K562 (cell line): ENCODE results near the gene PRODH. TPM values are rescaled to one million over a fixed set of nuclear protein-coding genes. Genes with fewer than 3 reads are reported as not detected.

ENCODE experiments used
- BRF1 ChIP-seq: IDR thresholded peaks from 3 replicates; pipeline ENCODE4 v1.6.1; 2011; ENCODE audit warnings: borderline replicate concordance, mild to moderate bottlenecking; ENCODE audit not compliant: insufficient read length; ENCODE audit errors: extremely low read depth
- CTCF ChIP-seq, 3 experiments: IDR thresholded peaks in 2 of 3; conservative IDR thresholded peaks in 1 of 3; 2 replicates each; pipeline ENCODE4 v1.5.1; 2011 to 2012; ENCODE audit warnings: low read length in 3 of 3, mild to moderate bottlenecking in 3 of 3, control low read depth in 2 of 3, improper control_type of control experiment in 1 of 3, inconsistent platforms in 1 of 3, low read depth in 1 of 3, mixed read lengths in 1 of 3, moderate library complexity in 1 of 3; ENCODE audit not compliant: insufficient read depth in 2 of 3
- ESRRB ChIP-seq: fragments of 250-450 bp; sonication (Bioruptor Pico); IDR thresholded peaks from 2 replicates; pipeline ENCODE4 v1.5.0; 2020; ENCODE audit warnings: mild to moderate bottlenecking, moderate library complexity, borderline replicate concordance
- FUS ChIP-seq: fragments of 200-400 bp; formaldehyde crosslinking; optimal IDR thresholded peaks from 2 replicates; pipeline ENCODE3; 2017; ENCODE audit warnings: low read depth, low read length
- THAP12 ChIP-seq: fragments of 250-450 bp; sonication (Bioruptor Pico); IDR thresholded peaks from 2 replicates; pipeline ENCODE4 v1.9.0; 2021; ENCODE audit warnings: mild to moderate bottlenecking, inconsistent platforms
- USF1 ChIP-seq: sonication (generic); formaldehyde crosslinking; IDR thresholded peaks from 2 replicates; pipeline ENCODE4 v1.9.0; 2022; ENCODE audit warnings: mild to moderate bottlenecking, missing genetic modification reagents
- ZBTB34 ChIP-seq: fragments of 250-450 bp; sonication (Bioruptor Pico); IDR thresholded peaks from 2 replicates; pipeline ENCODE4 v1.8.0; 2021; ENCODE audit warnings: mild to moderate bottlenecking, moderate library complexity
- ZBTB49 ChIP-seq: sonication (generic); formaldehyde crosslinking; IDR thresholded peaks from 2 replicates; pipeline ENCODE4 v1.8.0; 2022; ENCODE audit warnings: missing genetic modification reagents, mild to moderate bottlenecking, borderline replicate concordance
- ZKSCAN1 ChIP-seq: fragments of 150-350 bp; IDR thresholded peaks from 2 replicates; pipeline ENCODE4 v1.6.1; 2016; ENCODE audit warnings: low read depth, low read length
- ZNF217 ChIP-seq: sonication (generic); formaldehyde crosslinking; IDR thresholded peaks from 2 replicates; pipeline ENCODE4 v1.8.0; 2022; ENCODE audit warnings: mild to moderate bottlenecking, missing genetic modification reagents
- ZNF41 ChIP-seq: fragments of 250-450 bp; sonication (Bioruptor Pico); conservative IDR thresholded peaks from 2 replicates; pipeline ENCODE4 v1.4.0; 2020; ENCODE audit warnings: mild to moderate bottlenecking
- ZNF668 ChIP-seq: fragments of 250-450 bp; sonication (Bioruptor Pico); IDR thresholded peaks from 2 replicates; pipeline ENCODE4 v1.8.0; 2022; ENCODE audit warnings: mild to moderate bottlenecking, inconsistent platforms
- polyA plus RNA-seq, 8 experiments: library from polyadenylated mRNA; depleted of rRNA in 4 of 8; stranded (reverse) in 5 of 8; unstranded in 3 of 8; fragments of >200 nt; fragmentation: Nextera tagmentation in 2 of 8; fragmentation: Illumina TruSeq in 1 of 8; extraction: Ambion mirVana in 2 of 8; extraction: Trizol in 1 of 8; gene quantifications; 2 replicates each; pipeline versions ENCODE4 v1.2.1 to v1.2.3, GENCODE V29; 2011 to 2014; ENCODE audit warnings: inconsistent platforms in 1 of 8, missing spikeins in 1 of 8
- total RNA-seq, 7 experiments: library from RNA; depleted of rRNA in 6 of 7; stranded (reverse); fragments of >200 nt in 6 of 7; fragmentation: Illumina TruSeq in 2 of 7; extraction: Trizol in 2 of 7; gene quantifications; 2 replicates each; pipeline versions ENCODE4 v1.2.1 to v1.2.3, GENCODE V29; 2011 to 2021; ENCODE audit warnings: low replicate concordance in 1 of 7

PRODH gene
- total and polyA plus RNA-seq, 9 of the 15 experiments (the other 6 are each of a cell fraction or from before 2014, with no cell fraction given): 0.07 to 0.11 TPM; not detected in 7

- TF ChIP-seq ZKSCAN1: peak; percentile 91
- no peak for TF ChIP-seq BRF1
- TF ChIP-seq ZBTB34: no peak
- TF ChIP-seq ZNF668 (CRISPR knock-in tag): no peak
- TF ChIP-seq FUS: no peak
- TF ChIP-seq USF1: peak; percentile 37
- no peak for TF ChIP-seq ESRRB (CRISPR knock-in tag)
- TF ChIP-seq ZBTB49 (CRISPR knock-in tag): no peak
- TF ChIP-seq ZNF41: no peak
- TF ChIP-seq ZNF217 (CRISPR knock-in tag): 0 out of 2 replicates have a peak, but pooled peaks have one; percentile 23
- TF ChIP-seq CTCF (IDR thresholded peaks at IDR 0.05 in 2 of 3, conservative IDR thresholded peaks at IDR 0.05 in 1 of 3; ENCODE audit: insufficient read depth in 2 of 3, low read depth in 1 of 3, low read length in 3 of 3): no peak
- TF ChIP-seq THAP12 (CRISPR knock-in tag): 0 out of 2 replicates have a peak, but pooled peaks have one; percentile 12
These were observed 47.1 kb upstream of the PRODH start (continued) for GRCh38 chr22:18983120-18983651.
